SJSA1 (cell line): ENCODE data around the gene LHX6. TPM values are rescaled to one million over a fixed set of nuclear protein-coding genes. Genes with fewer than 3 reads are reported as not detected.
A peak's percentile ranks its signal among the peaks of the same experiment; 100 is the strongest.

ENCODE experiments used
- DNase-seq, 2 experiments: peaks; one replicate each; pipeline ENCODE4 v3.0.0-alpha.2; 2015 to 2020; ENCODE audit warnings: low spot score in 2 of 2, low read depth in 1 of 2
- H3K27ac ChIP-seq: fragments of 250-450 bp; sonication (Bioruptor Pico); 2 replicates; pipeline ENCODE4 v1.5.1; 2020; ENCODE audit warnings: mild to moderate bottlenecking, moderate library complexity
- H3K27me3 ChIP-seq: fragments of 250-450 bp; sonication (Bioruptor Pico); replicated peaks from 2 replicates; pipeline ENCODE4 v1.5.1; 2020; ENCODE audit warnings: mild to moderate bottlenecking, moderate library complexity
- H3K36me3 ChIP-seq: fragments of 250-450 bp; sonication (Bioruptor Pico); 2 replicates; pipeline ENCODE4 v1.5.1; 2020; ENCODE audit warnings: mild to moderate bottlenecking
- H3K4me1 ChIP-seq: fragments of 250-450 bp; sonication (Bioruptor Pico); replicated peaks from 2 replicates; pipeline ENCODE4 v1.6.1; 2021; ENCODE audit warnings: mild to moderate bottlenecking
- H3K4me3 ChIP-seq: fragments of 250-450 bp; sonication (Bioruptor Pico); 2 replicates; pipeline ENCODE4 v1.5.1; 2020; ENCODE audit warnings: mild to moderate bottlenecking
- H3K9me3 ChIP-seq: fragments of 250-450 bp; sonication (Bioruptor Pico); replicated peaks from 2 replicates; pipeline ENCODE4 v1.5.1; 2020; ENCODE audit warnings: mild to moderate bottlenecking
- total RNA-seq: library from RNA; depleted of rRNA; stranded (reverse); fragments of >200 nt; shearing (Covaris generic); gene quantifications from 2 replicates; pipeline ENCODE4 v1.2.3, GENCODE V29; 2014

LHX6 gene
- total RNA-seq, 1 experiment from 2014 or later: 6.4 TPM

- Histone ChIP-seq H3K27ac (no peak overlapping the region), H3K36me3 (peaks cover 11% of the 10 kb centered on the region; the same call in 1 of the 2 replicates), H3K4me3 (no peak overlapping the region), H3K4me1 (peaks cover 12% of the 10 kb centered on the region), H3K27me3 (no peaks in the 10 kb centered on the region), H3K9me3 (no peaks in the 10 kb centered on the region)
- DNase-seq: no peak
Measured at GRCh38 chr9:122226758-122227574, 1.8 kb downstream of the LHX6 start.

GRCh38 chr9:122226142-122226757 is 2.5 kb downstream of the LHX6 start:
- Histone ChIP-seq H3K36me3 (peaks cover 11% of the 10 kb centered on the region; the same call in 1 of the 2 replicates), H3K27me3 (no peaks in the 10 kb centered on the region), H3K27ac (no peak overlapping the region), H3K4me3 (no peak overlapping the region), H3K9me3 (no peaks in the 10 kb centered on the region), H3K4me1 (peaks cover 12% of the 10 kb centered on the region)
- no peak for DNase-seq

- Histone ChIP-seq H3K27me3 (no peaks in the 10 kb centered on the region), H3K27ac (no peak overlapping the region), H3K4me3 (no peak overlapping the region), H3K9me3 (no peaks in the 10 kb centered on the region), H3K36me3 (peaks cover 11% of the 10 kb centered on the region; the same call in 1 of the 2 replicates), H3K4me1 (peaks cover 12% of the 10 kb centered on the region)
- no peak for DNase-seq
Measured at GRCh38 chr9:122225312-122226141, 3.2 kb downstream of the LHX6 start.

- no peak for DNase-seq
- Histone ChIP-seq H3K4me1 (peaks cover under 1% of the 10 kb centered on the region; the same call in 1 of the 2 replicates), H3K9me3 (no peaks in the 10 kb centered on the region), H3K4me3 (no peak overlapping the region), H3K36me3 (peaks cover 11% of the 10 kb centered on the region; the same call in 1 of the 2 replicates), H3K27me3 (no peaks in the 10 kb centered on the region), H3K27ac (no peak overlapping the region)
Measured at GRCh38 chr9:122223435-122223834, 5.3 kb downstream of the LHX6 start.

- no peaks in the 10 kb centered on the region for H3K9me3 ChIP-seq
- no peaks in the 10 kb centered on the region for H3K27me3 ChIP-seq
- H3K36me3 ChIP-seq: peaks cover 11% of the 10 kb centered on the region; the same call in 1 of the 2 replicates
- DNase-seq: no peak
- no peak overlapping the region for H3K27ac ChIP-seq
- H3K4me3 ChIP-seq: no peak overlapping the region
- H3K4me1 ChIP-seq: no peaks in the 10 kb centered on the region
Measured at GRCh38 chr9:122222791-122223190, 6.0 kb downstream of the LHX6 start.

- no peaks in the 10 kb centered on the region for H3K4me1 ChIP-seq
- no peaks in the 10 kb centered on the region for H3K27me3 ChIP-seq
- H3K9me3 ChIP-seq: no peaks in the 10 kb centered on the region
- no peak for DNase-seq
- H3K36me3 ChIP-seq: peaks cover 8% of the 10 kb centered on the region; the same call in 1 of the 2 replicates
- H3K4me3 ChIP-seq: no peak overlapping the region
- no peak overlapping the region for H3K27ac ChIP-seq
Measured at GRCh38 chr9:122221183-122221811, 7.5 kb downstream of the LHX6 start.

- no peak overlapping the region for H3K4me3 ChIP-seq
- no peaks in the 10 kb centered on the region for H3K27me3 ChIP-seq
- no peak overlapping the region for H3K27ac ChIP-seq
- no peaks in the 10 kb centered on the region for H3K4me1 ChIP-seq
- no peak for DNase-seq
- no peaks in the 10 kb centered on the region for H3K9me3 ChIP-seq
- peaks cover 4% of the 10 kb centered on the region; the same call in 1 of the 2 replicates for H3K36me3 ChIP-seq
Measured at GRCh38 chr9:122220673-122221182, 8.0 kb downstream of the LHX6 start.

- H3K27me3 ChIP-seq: no peaks in the 10 kb centered on the region
- peak in 1 of 2 experiments; percentile 36 for DNase-seq
- no peak overlapping the region for H3K4me3 ChIP-seq
Measured at GRCh38 chr9:122219856-122220672, 8.7 kb downstream of the LHX6 start.

GRCh38 chr9:122218935-122219855 is 9.6 kb downstream of the LHX6 start:
- Histone ChIP-seq H3K27ac (no peak overlapping the region), H3K4me1 (no peaks in the 10 kb centered on the region), H3K9me3 (no peaks in the 10 kb centered on the region), H3K4me3 (no peak overlapping the region), H3K36me3 (no peaks in the 10 kb centered on the region), H3K27me3 (no peaks in the 10 kb centered on the region)
- no peak for DNase-seq

More at GRCh38 chr9:122219856-122220672, 8.7 kb downstream of the LHX6 start:
- H3K27ac ChIP-seq: no peak overlapping the region
- no peaks in the 10 kb centered on the region for H3K4me1 ChIP-seq
- no peaks in the 10 kb centered on the region; the same call in 1 of the 2 replicates for H3K36me3 ChIP-seq
- no peaks in the 10 kb centered on the region for H3K9me3 ChIP-seq

GRCh38 chr9:122218071-122218934 is 10.5 kb downstream of the LHX6 start:
- H3K36me3 ChIP-seq: no peaks in the 10 kb centered on the region
- H3K27ac ChIP-seq: no peak overlapping the region
- H3K9me3 ChIP-seq: no peaks in the 10 kb centered on the region
- no peaks in the 10 kb centered on the region for H3K4me1 ChIP-seq
- no peak for DNase-seq
- no peak overlapping the region for H3K4me3 ChIP-seq
- no peaks in the 10 kb centered on the region for H3K27me3 ChIP-seq

GRCh38 chr9:122217640-122218039 is 11.1 kb downstream of the LHX6 start:
- Histone ChIP-seq H3K9me3 (no peaks in the 10 kb centered on the region), H3K4me1 (no peaks in the 10 kb centered on the region), H3K36me3 (no peaks in the 10 kb centered on the region), H3K27me3 (no peaks in the 10 kb centered on the region), H3K27ac (no peak overlapping the region), H3K4me3 (no peak overlapping the region)
- DNase-seq: no peak
